Measurements from ENCODE around the gene KAT7.

KAT7 gene

GRCh38 chr17:49873466-49873865, 85.0 kb downstream of the KAT7 start:
- DNase-seq = no peak

DNA sequence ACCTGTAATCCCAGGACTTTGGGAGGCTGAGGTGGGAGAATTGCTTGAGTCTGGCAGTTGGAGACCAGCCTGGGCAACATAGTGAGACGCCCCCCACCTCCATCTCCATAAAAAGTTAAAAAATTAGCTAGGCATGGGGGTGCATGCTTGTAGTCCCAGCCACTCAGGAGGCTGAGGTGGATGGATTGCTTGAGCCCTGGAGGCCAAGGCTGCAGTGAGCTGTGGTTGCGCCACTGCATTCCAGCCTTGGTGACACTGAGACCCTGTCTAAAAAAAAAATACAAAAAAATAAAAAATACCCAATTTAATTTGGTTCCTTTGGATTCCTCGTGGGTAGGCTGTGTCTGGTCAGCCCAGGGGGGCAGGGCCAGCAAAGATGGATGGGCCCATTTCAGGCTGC, 85.4 kb downstream of the KAT7 start:
- DNase-seq = no peak

DNA sequence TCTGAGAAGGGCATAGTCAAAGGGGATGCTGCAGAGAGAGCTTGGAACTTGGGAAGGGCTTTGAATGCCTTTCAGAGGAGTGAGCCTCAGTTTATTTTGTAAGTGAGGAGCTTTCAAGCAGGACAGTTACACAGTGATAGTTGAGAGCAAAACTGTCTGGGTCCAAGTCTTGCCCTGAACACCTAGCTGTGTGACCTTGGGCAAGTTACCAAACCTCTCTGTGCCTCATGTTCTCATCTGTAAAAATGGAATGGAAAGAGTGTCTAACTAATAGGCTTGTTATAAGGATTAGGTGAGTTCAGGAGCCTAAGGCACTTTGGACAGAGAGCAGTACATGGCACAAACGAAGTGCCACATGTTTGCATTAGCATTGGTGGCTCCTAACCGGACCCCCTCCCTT, 86.4 kb downstream of the KAT7 start:
- DNase-seq = no peak

- DNase-seq = no peak
Observed at GRCh38 chr17:49875685-49876084, 87.2 kb downstream of the KAT7 start.

- no peak for DNase-seq
Observed at GRCh38 chr17:49878931-49879904, 90.7 kb downstream of the KAT7 start.

GRCh38 chr17:49880291-49881053, 92.0 kb downstream of the KAT7 start:
- peak; percentile 62 for DNase-seq

GRCh38 chr17:49881054-49881402, 92.5 kb downstream of the KAT7 start:
- no peak for DNase-seq

GRCh38 chr17:49882434-49882833, 94.0 kb downstream of the KAT7 start:
- no peak for DNase-seq
